Trophoblast cell (in vitro differentiated cells and primary cell): ENCODE data around the gene SLC6A12.

Experiments used
- DNase-seq, 2 donors: peaks; one replicate each; pipeline ENCODE4 v3.0.0-alpha.2; 2016
- H2AFZ ChIP-seq: 2 replicates; pipeline ENCODE4 v1.6.1; 2013; ENCODE audit warnings: low read length, moderate library complexity, mild to moderate bottlenecking; ENCODE audit not compliant: insufficient read depth, poor library complexity
- H2AK5ac ChIP-seq: 2 replicates; pipeline ENCODE4 v1.6.1; 2013; ENCODE audit warnings: mild to moderate bottlenecking, low read length
- H2BK120ac ChIP-seq: 2 replicates; pipeline ENCODE4 v1.6.1; 2013; ENCODE audit warnings: low read length, mild to moderate bottlenecking, moderate library complexity; ENCODE audit not compliant: insufficient read depth, poor library complexity
- H2BK12ac ChIP-seq: 2 replicates; pipeline ENCODE4 v1.6.1; 2013; ENCODE audit warnings: mild to moderate bottlenecking, low read length, moderate library complexity
- H2BK5ac ChIP-seq: 2 replicates; pipeline ENCODE4 v1.6.1; 2013; ENCODE audit warnings: low read length, low read depth, moderate library complexity, mild to moderate bottlenecking; ENCODE audit not compliant: poor library complexity
- H3K14ac ChIP-seq: 2 replicates; pipeline ENCODE4 v1.6.1; 2013; ENCODE audit warnings: mild to moderate bottlenecking, low read length
- H3K18ac ChIP-seq: 2 replicates; pipeline ENCODE4 v1.6.1; 2013; ENCODE audit warnings: mild to moderate bottlenecking, low read length
- H3K23ac ChIP-seq: 2 replicates; pipeline ENCODE4 v1.6.1; 2013; ENCODE audit warnings: low read length
- H3K27ac ChIP-seq: 2 replicates; pipeline ENCODE4 v1.5.1; 2013; ENCODE audit warnings: low read depth, mild to moderate bottlenecking, inconsistent platforms, low read length, moderate library complexity
- H3K27me3 ChIP-seq: 2 replicates; pipeline ENCODE4 v1.6.1; 2013; ENCODE audit warnings: inconsistent platforms, mild to moderate bottlenecking, low read length, moderate library complexity; ENCODE audit not compliant: insufficient read depth
- H3K36me3 ChIP-seq, 2 experiments: 1 replicate in 1 of 2; 2 replicates in 1 of 2; pipeline ENCODE4 v1.6.1; 2013; ENCODE audit warnings: low read length in 2 of 2, mild to moderate bottlenecking in 2 of 2, moderate library complexity in 1 of 2; ENCODE audit not compliant: insufficient read depth in 2 of 2, control insufficient read depth in 1 of 2
- H3K4ac ChIP-seq: 2 replicates; pipeline ENCODE4 v1.6.1; 2013; ENCODE audit warnings: low read depth, mild to moderate bottlenecking, low read length, moderate library complexity
- H3K4me1 ChIP-seq, 2 experiments: 1 replicate in 1 of 2; 2 replicates in 1 of 2; pipeline ENCODE4 v1.6.1; 2013; ENCODE audit warnings: low read length in 2 of 2, mild to moderate bottlenecking in 2 of 2, moderate library complexity in 1 of 2; ENCODE audit not compliant: insufficient read depth in 2 of 2, control insufficient read depth in 1 of 2
- H3K4me2 ChIP-seq: 2 replicates; pipeline ENCODE4 v1.6.1; 2013; ENCODE audit warnings: inconsistent platforms, mild to moderate bottlenecking, low read length, moderate library complexity
- H3K4me3 ChIP-seq: 2 replicates; pipeline ENCODE4 v1.5.1; 2013; ENCODE audit warnings: mild to moderate bottlenecking, low read depth, low read length, inconsistent platforms
- H3K79me1 ChIP-seq: one replicate; pipeline ENCODE4 v1.6.1; 2013; ENCODE audit warnings: low read length
- H3K79me2 ChIP-seq: 2 replicates; pipeline ENCODE4 v1.6.1; 2013; ENCODE audit warnings: low read length, mild to moderate bottlenecking; ENCODE audit not compliant: control insufficient read depth, insufficient read depth, poor library complexity
- H3K9ac ChIP-seq: 2 replicates; pipeline ENCODE4 v1.6.1; 2013; ENCODE audit warnings: mild to moderate bottlenecking, low read length
- H3K9me3 ChIP-seq: 2 replicates; pipeline ENCODE4 v1.6.1; 2013; ENCODE audit warnings: low read depth, mild to moderate bottlenecking, control low read depth, inconsistent platforms, low read length; ENCODE audit not compliant: insufficient read depth
- H4K12ac ChIP-seq: 2 replicates; pipeline ENCODE4 v1.6.1; 2013; ENCODE audit warnings: low read depth, mild to moderate bottlenecking, low read length, moderate library complexity
- H4K8ac ChIP-seq: 2 replicates; pipeline ENCODE4 v1.6.1; 2013; ENCODE audit warnings: low read depth, mild to moderate bottlenecking, low read length, moderate library complexity
- H4K91ac ChIP-seq: one replicate; pipeline ENCODE4 v1.6.1; 2013; ENCODE audit warnings: low read depth, mild to moderate bottlenecking, low read length, moderate library complexity
- whole genome bisulfite sequencing: extraction: QIAGEN DNeasy Blood & Tissue Kit; methylation state at CpG from one replicate; pipeline ENCODE4 v1.1.7; 2013; ENCODE audit warnings: missing lambda C conversion rate; ENCODE audit not compliant: insufficient read length, insufficient coverage; ENCODE audit errors: extremely low coverage; 5-methylcytosine and 5-hydroxymethylcytosine counted together

SLC6A12 gene

DNA sequence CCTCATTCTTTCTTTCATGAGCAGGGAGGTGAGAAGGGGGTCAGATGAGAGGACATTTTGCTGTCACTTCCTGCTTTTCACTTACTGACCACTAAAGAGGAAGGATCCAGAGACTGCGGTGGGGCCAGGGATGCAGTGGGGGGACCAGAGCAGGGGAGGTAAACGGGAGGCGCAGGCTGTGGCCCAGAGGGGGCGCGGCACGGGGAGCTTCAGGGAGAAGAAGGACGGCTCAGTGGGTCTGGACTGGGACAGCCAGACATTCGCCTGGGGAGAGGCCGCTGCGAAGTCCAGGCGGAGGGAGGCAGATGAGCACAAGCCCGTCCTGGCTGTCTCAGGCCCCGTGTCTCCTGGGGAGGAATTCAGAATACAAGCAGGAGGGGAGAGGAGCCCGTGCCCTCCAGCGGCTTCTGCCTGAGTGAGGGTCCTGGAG, 41.2 kb downstream of the SLC6A12 start:
- Histone ChIP-seq H3K79me1 (peaks cover 2% of the 10 kb centered on the region), H4K8ac (no peak overlapping the region), H3K4ac (no peak overlapping the region), H4K91ac (no peak overlapping the region), H3K9me3 (no peaks in the 10 kb centered on the region), H2BK12ac (no peak overlapping the region), H4K12ac (no peak overlapping the region), H3K79me2 (no peaks in the 10 kb centered on the region), H3K27me3 (no peaks in the 10 kb centered on the region), H3K9ac (no peak overlapping the region), H2BK120ac (no peak overlapping the region), H3K36me3 (no peaks in the 10 kb centered on the region), H3K27ac (no peak overlapping the region), H3K23ac (no peak overlapping the region), H3K4me3 (no peak overlapping the region), H2AK5ac (no peak overlapping the region), H2BK5ac (no peak overlapping the region), H3K18ac (no peak overlapping the region), H3K14ac (no peak overlapping the region), H2AFZ (no peak overlapping the region), H3K4me1 (peaks cover 13 to 27% of the 10 kb centered on the region in 2 experiments), H3K4me2 (no peak overlapping the region)
- no peak for DNase-seq
- no CpG with 5 or more reads among the region's 15 CpGs for WGBS

DNA sequence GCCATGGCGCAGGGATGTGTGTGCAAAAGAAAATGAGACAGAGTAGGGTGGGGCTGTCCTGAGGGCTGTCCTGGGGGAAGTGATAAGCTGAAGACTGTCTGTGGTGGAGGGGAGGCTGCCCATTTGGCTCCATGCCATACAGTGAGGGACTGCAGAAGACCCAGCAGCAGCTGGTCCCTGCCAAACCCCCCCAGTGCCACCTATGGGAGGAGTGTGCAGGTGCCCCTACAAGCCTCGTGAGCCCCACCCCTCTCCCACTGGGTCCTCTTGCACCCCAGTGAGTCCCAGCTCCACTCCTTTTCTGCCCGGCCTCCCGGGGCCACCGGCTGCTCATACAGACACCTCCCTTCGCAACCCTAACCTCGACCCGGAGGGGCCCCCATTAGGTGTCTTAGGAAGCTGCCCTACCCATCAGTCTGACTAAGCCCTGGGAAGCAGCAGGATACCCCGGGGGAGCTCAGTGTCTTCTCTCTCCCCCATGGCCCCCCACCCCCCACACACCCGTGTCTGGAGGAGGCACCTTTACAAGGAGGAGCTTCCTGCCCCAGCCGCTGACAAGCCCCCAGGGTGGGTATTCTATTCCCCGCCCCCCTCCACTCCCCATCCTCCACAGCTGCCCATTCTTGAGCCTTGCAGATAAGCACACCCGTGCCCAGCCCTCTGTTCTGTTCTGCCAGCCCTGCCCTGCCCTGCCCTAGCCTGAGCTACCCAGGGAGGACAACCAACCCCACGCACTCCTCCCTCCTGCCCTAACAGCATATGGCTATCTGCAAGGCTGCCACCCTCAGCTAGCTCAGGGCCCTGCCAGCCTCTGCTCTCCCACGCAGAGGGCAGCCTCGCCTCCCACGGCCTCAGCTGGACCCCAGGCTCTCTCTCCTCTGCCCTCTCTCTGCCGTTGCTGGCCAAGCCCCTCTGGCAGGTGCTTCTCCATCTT, 41.9 kb downstream of the SLC6A12 start:
- H2BK12ac ChIP-seq = no peak overlapping the region
- H4K12ac ChIP-seq = no peak overlapping the region
- H3K18ac ChIP-seq = no peak overlapping the region
- no peak overlapping the region for H3K4me2 ChIP-seq
- no peak overlapping the region for H2AFZ ChIP-seq
- no peak overlapping the region for H4K8ac ChIP-seq
- H3K14ac ChIP-seq = no peak overlapping the region
- H2BK120ac ChIP-seq = no peak overlapping the region
- H2BK5ac ChIP-seq = no peak overlapping the region
- H3K27me3 ChIP-seq = no peaks in the 10 kb centered on the region
- no peaks in the 10 kb centered on the region for H3K36me3 ChIP-seq
- H3K9me3 ChIP-seq = no peaks in the 10 kb centered on the region
- no peak overlapping the region for H3K4me3 ChIP-seq
- no peak overlapping the region for H3K27ac ChIP-seq
- H3K4me1 ChIP-seq = peaks cover 11 to 21% of the 10 kb centered on the region in 2 experiments
- H2AK5ac ChIP-seq = no peak overlapping the region
- no peak overlapping the region for H4K91ac ChIP-seq
- no peaks in the 10 kb centered on the region for H3K79me1 ChIP-seq
- no CpG with 5 or more reads among the region's 18 CpGs for WGBS
- DNase-seq = no peak
- no peak overlapping the region for H3K4ac ChIP-seq
- no peak overlapping the region for H3K9ac ChIP-seq
- no peaks in the 10 kb centered on the region for H3K79me2 ChIP-seq
- no peak overlapping the region for H3K23ac ChIP-seq

DNA sequence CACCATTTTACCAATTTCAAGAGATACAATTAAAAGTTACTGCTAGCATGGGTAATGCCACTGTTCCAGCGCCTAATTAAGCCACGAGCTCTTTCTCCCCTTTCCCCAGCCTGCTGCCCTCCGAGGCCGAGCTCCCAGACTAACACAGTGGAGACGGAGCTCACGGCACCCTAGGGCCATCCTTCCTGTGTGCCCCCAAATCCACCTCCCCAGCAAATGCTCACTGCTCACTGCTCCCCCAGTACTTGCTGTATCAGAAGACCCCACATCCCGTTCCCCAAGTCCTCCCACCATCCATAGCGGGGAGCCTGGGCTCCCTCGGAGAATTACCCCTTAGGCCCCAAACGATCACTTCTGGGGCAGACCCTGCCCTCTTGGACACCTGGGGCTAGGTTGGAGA, 42.7 kb downstream of the SLC6A12 start:
- Histone ChIP-seq H3K23ac (no peak overlapping the region), H4K12ac (no peak overlapping the region), H3K9me3 (no peaks in the 10 kb centered on the region), H3K4me1 (peaks cover 6 to 15% of the 10 kb centered on the region in 2 experiments), H3K79me1 (no peaks in the 10 kb centered on the region), H4K8ac (no peak overlapping the region), H2AK5ac (no peak overlapping the region), H3K18ac (no peak overlapping the region), H3K9ac (no peak overlapping the region), H3K27me3 (no peaks in the 10 kb centered on the region), H3K14ac (no peak overlapping the region), H4K91ac (no peak overlapping the region), H3K79me2 (no peaks in the 10 kb centered on the region), H3K27ac (no peak overlapping the region), H3K36me3 (no peaks in the 10 kb centered on the region), H2BK5ac (no peak overlapping the region), H3K4me2 (no peak overlapping the region), H3K4me3 (no peak overlapping the region), H2BK12ac (no peak overlapping the region), H3K4ac (no peak overlapping the region), H2BK120ac (no peak overlapping the region), H2AFZ (no peak overlapping the region)
- no peak for DNase-seq
- no CpG with 5 or more reads among the region's 10 CpGs for WGBS

- H4K8ac ChIP-seq = no peak overlapping the region
- no peaks in the 10 kb centered on the region for H3K79me1 ChIP-seq
- no peaks in the 10 kb centered on the region for H3K27me3 ChIP-seq
- H2AK5ac ChIP-seq = no peak overlapping the region
- H3K79me2 ChIP-seq = no peaks in the 10 kb centered on the region
- DNase-seq = no peak
- H3K14ac ChIP-seq = no peak overlapping the region
- no peak overlapping the region for H3K4ac ChIP-seq
- no peak overlapping the region for H2AFZ ChIP-seq
- no peak overlapping the region for H3K23ac ChIP-seq
- no peaks in the 10 kb centered on the region for H3K36me3 ChIP-seq
- no peak overlapping the region for H4K12ac ChIP-seq
- H2BK120ac ChIP-seq = no peak overlapping the region
- no peaks in the 10 kb centered on the region for H3K9me3 ChIP-seq
- H3K4me3 ChIP-seq = no peak overlapping the region
- no CpG with 5 or more reads among the region's 29 CpGs for WGBS
- no peak overlapping the region for H2BK12ac ChIP-seq
- H3K4me1 ChIP-seq = peaks cover 6 to 13% of the 10 kb centered on the region in 2 experiments
- H3K9ac ChIP-seq = no peak overlapping the region
- H3K4me2 ChIP-seq = no peak overlapping the region
- no peak overlapping the region for H4K91ac ChIP-seq
- no peak overlapping the region for H3K27ac ChIP-seq
- no peak overlapping the region for H2BK5ac ChIP-seq
- H3K18ac ChIP-seq = no peak overlapping the region
These were observed 43.4 kb downstream of the SLC6A12 start for GRCh38 chr12:170371-171225.
